A549 (cell line): ENCODE results near the gene LRRIQ4. TPM values are rescaled to one million over a fixed set of nuclear protein-coding genes. Genes with fewer than 3 reads are reported as not detected.
A peak's percentile ranks its signal among the peaks of the same experiment; 100 is the strongest.

Experiments used
- ATAC-seq, 2 experiments: fragments of 200-7000 bp in 1 of 2; fragments of >200 bp in 1 of 2; cut with Nextera tagmentation in 1 of 2; cut with Tn5 transposase in 1 of 2; 3 replicates each; pipeline versions ENCODE4 v1.8.0 to v1.9.1; 2018 to 2020; ENCODE audit warnings: mild to moderate bottlenecking in 1 of 2, moderate library complexity in 1 of 2
- CTCF ChIA-PET: fragments of 300-600 bp; sonication (Branson Sonifier 250); formaldehyde crosslinking; extraction: SDS; loops from one replicate; lab custom pipeline; 2021; ENCODE audit warnings: antibody characterized with exemption, inconsistent platforms; lab: Yijun Ruan, JAX
- POLR2A ChIA-PET: fragments of 350-600 bp; formaldehyde crosslinking; extraction: SDS; loops from one replicate; lab custom pipeline; 2021; ENCODE audit warnings: antibody characterized with exemption, inconsistent platforms; lab: Yijun Ruan, JAX
- DNase-seq, 2 experiments: peaks; one replicate each; pipeline versions ENCODE4 v3.0.0 to v3.0.0-alpha.2; 2011 to 2016; ENCODE audit warnings: low read depth in 1 of 2, low spot score in 1 of 2
- FAIRE-seq: peaks from 2 replicates; lab custom pipeline; 2011; peaks lifted over from hg19 to GRCh38; lab: Jason Lieb, UNC
- H3K27ac ChIP-seq, 2 experiments: fragments of >200 bp; sonication (Bioruptor Twin); formaldehyde crosslinking; 3 replicates each; pipeline ENCODE4 v1.5.1; 2016 to 2017
- H3K4me1 ChIP-seq: fragments of >200 bp; sonication (Bioruptor Twin); formaldehyde crosslinking; 3 replicates; pipeline ENCODE4 v1.6.1; 2016
- H3K4me2 ChIP-seq: fragments of >200 bp; sonication (Bioruptor Twin); formaldehyde crosslinking; 3 replicates; pipeline ENCODE4 v1.6.1; 2016
- H3K4me3 ChIP-seq: fragments of >200 bp; sonication (Bioruptor Twin); formaldehyde crosslinking; 3 replicates; pipeline ENCODE4 v1.5.1; 2016
- H3K9me3 ChIP-seq: fragments of >200 bp; sonication (Bioruptor Twin); formaldehyde crosslinking; 3 replicates; pipeline ENCODE4 v1.6.1; 2016
- BCL3 ChIP-seq: fragments of >200 bp; sonication (Bioruptor Twin); formaldehyde crosslinking; IDR thresholded peaks from 3 replicates; pipeline ENCODE4 v1.6.1; 2016
- BHLHE40 ChIP-seq: IDR thresholded peaks from 2 replicates; pipeline ENCODE4 v1.6.1; 2012; ENCODE audit warnings: low read depth, low read length, inconsistent platforms
- CBX8 ChIP-seq: fragments of 200-600 bp; sonication (generic); IDR thresholded peaks from 2 replicates; pipeline ENCODE4 v1.6.1; 2016
- CTCF ChIP-seq: fragments of >200 bp; sonication (Bioruptor Twin); formaldehyde crosslinking; IDR thresholded peaks from 3 replicates; pipeline ENCODE4 v1.5.1; 2016
- EHMT2 ChIP-seq: fragments of 200-600 bp; sonication (generic); IDR thresholded peaks from 2 replicates; pipeline ENCODE4 v1.6.1; 2016; ENCODE audit warnings: antibody characterized with exemption, low read depth, mild to moderate bottlenecking, moderate library complexity
- ESRRA ChIP-seq: fragments of 150-350 bp; IDR thresholded peaks from 2 replicates; pipeline ENCODE4 v1.6.1; 2014; ENCODE audit warnings: mild to moderate bottlenecking, low read length, borderline replicate concordance
- FOSB ChIP-seq: fragments of 250-450 bp; sonication (Bioruptor Pico); IDR thresholded peaks from 2 replicates; pipeline ENCODE4 v1.5.0; 2020; ENCODE audit warnings: mild to moderate bottlenecking, moderate library complexity
- HOXA7 ChIP-seq: fragments of 250-450 bp; sonication (Bioruptor Pico); IDR thresholded peaks from 2 replicates; pipeline ENCODE4 v1.5.0; 2020; ENCODE audit warnings: mild to moderate bottlenecking, moderate library complexity
- HOXB13 ChIP-seq: fragments of 250-450 bp; sonication (Bioruptor Pico); IDR thresholded peaks from 2 replicates; pipeline ENCODE4 v1.5.0; 2020; ENCODE audit warnings: low read depth, mild to moderate bottlenecking, moderate library complexity
- KDM1A ChIP-seq: fragments of 200-600 bp; sonication (generic); IDR thresholded peaks from 2 replicates; pipeline ENCODE4 v1.6.1; 2016; ENCODE audit warnings: low read depth, mild to moderate bottlenecking
- NFE2L2 ChIP-seq: fragments of 150-350 bp; conservative IDR thresholded peaks from 2 replicates; pipeline ENCODE4 v1.6.1; 2014; ENCODE audit warnings: low read length
- NR3C1 ChIP-seq: fragments of >200 bp; sonication (Bioruptor Twin); formaldehyde crosslinking; IDR thresholded peaks from 3 replicates; pipeline ENCODE4 v1.6.1; 2017
- PBX3 ChIP-seq: IDR thresholded peaks from 2 replicates; pipeline ENCODE4 v1.6.1; 2012
- POLR2A ChIP-seq: IDR thresholded peaks from 2 replicates; pipeline ENCODE4 v1.6.1; 2012; ENCODE audit warnings: mild to moderate bottlenecking, low read length
- RARB ChIP-seq: fragments of 250-450 bp; sonication (Bioruptor Pico); IDR thresholded peaks from 2 replicates; pipeline ENCODE4 v1.8.0; 2021; ENCODE audit warnings: mild to moderate bottlenecking, moderate library complexity
- RNF2 ChIP-seq: fragments of 200-600 bp; sonication (generic); IDR thresholded peaks from 2 replicates; pipeline ENCODE4 v1.6.1; 2016; ENCODE audit warnings: low read depth, mild to moderate bottlenecking, antibody characterized with exemption, moderate library complexity, borderline replicate concordance
- SREBF2 ChIP-seq: fragments of 450-650 bp; IDR thresholded peaks from 2 replicates; pipeline ENCODE4 v1.6.1; 2014; ENCODE audit warnings: mild to moderate bottlenecking, moderate library complexity
- TP53 ChIP-seq: fragments of 250-450 bp; sonication (Bioruptor Pico); IDR thresholded peaks from 2 replicates; pipeline ENCODE4 v1.5.0; 2021; ENCODE audit warnings: mild to moderate bottlenecking, moderate library complexity
- ZC3H11A ChIP-seq: fragments of 450-650 bp; IDR thresholded peaks from 2 replicates; pipeline ENCODE4 v1.6.1; 2014; ENCODE audit warnings: antibody characterized with exemption, mild to moderate bottlenecking
- ZNF302 ChIP-seq: fragments of 250-450 bp; sonication (Bioruptor Pico); IDR thresholded peaks from 2 replicates; pipeline ENCODE4 v1.9.0; 2021; ENCODE audit warnings: inconsistent platforms, mild to moderate bottlenecking, moderate library complexity
- WGBS: methylation state at CpG from one replicate; pipeline ENCODE4 v1.1.6; 2017; ENCODE audit errors: missing lambda C conversion rate; 5-methylcytosine and 5-hydroxymethylcytosine counted together
- polyA plus RNA-seq, 4 experiments: library from polyadenylated mRNA; depleted of rRNA in 3 of 4; stranded (reverse); fragments of >200 nt; fragmentation: RNase III in 1 of 4; extraction: RNeasy Plus Mini Kit Qiagen cat#74134 plus additional on column Dnase treatment in 1 of 4; gene quantifications; 2 replicates in 3 of 4; 3 replicates in 1 of 4; pipeline ENCODE4 v1.2.3, GENCODE V29; 2011 to 2017
- TF ChIP-seq, protein P1 (sequence below): fragments of 150-350 bp; IDR thresholded peaks from 2 replicates; pipeline ENCODE4 v1.6.1; 2014; ENCODE audit warnings: low read depth, mild to moderate bottlenecking, low read length

The LRRIQ4 gene
- polyA plus RNA-seq, 2 of the 4 experiments (the other 2 are of a cell fraction) = not detected

DNA sequence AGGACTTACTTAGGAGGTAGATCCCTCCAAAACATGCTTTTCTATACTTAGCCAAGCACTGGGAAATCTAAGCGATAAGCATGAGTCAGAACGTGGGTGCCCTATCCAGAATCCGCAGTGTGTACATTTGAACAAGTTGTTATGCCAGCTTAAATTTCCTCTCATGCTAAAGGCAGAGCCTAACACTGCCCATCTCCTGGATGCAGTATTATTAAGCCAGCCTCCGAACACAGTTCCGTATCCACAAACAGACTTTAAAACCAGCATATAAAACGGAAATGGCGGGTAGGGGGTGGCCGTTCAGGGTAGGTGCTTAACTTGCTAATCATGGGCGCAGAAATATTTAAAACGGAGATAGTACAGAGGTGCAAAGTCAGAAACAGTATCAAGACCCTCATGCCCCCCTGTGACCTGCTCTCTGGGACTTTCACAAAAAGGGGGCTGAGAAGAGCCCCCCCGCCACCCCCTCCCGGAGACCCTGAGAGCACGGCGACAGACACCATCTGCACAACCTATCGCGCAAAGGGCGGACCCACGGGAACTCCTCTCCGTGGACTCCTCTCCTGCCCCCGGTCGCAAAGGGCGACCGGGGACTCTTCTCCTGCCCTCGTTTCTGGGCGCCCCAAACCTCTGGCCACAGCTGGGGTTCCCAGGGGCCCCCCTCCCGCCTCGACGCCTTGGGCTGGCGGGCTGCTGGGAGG, 889 bp upstream of the LRRIQ4 start:
- ATAC-seq = no peak
- Histone ChIP-seq H3K4me3 (no peak overlapping the region), H3K4me1 (no peaks in the 10 kb centered on the region), H3K27ac (no peak overlapping the region), H3K9me3 (peaks cover 8% of the 10 kb centered on the region), H3K4me2 (no peak overlapping the region)
- no peak for DNase-seq
- no peak for TF ChIP-seq EHMT2
- TF ChIP-seq ZC3H11A = no peak
- TF ChIP-seq BHLHE40 = no peak
- TF ChIP-seq HOXB13 = no peak
- no peak for TF ChIP-seq FOSB (CRISPR knock-in tag)
- no peak for TF ChIP-seq SREBF2
- no peak for TF ChIP-seq KDM1A
- no peak for TF ChIP-seq TP53 (CRISPR knock-in tag)
- TF ChIP-seq CBX8 = no peak
- TF ChIP-seq ZNF302 (CRISPR knock-in tag) = no peak
- TF ChIP-seq, protein P1, sequence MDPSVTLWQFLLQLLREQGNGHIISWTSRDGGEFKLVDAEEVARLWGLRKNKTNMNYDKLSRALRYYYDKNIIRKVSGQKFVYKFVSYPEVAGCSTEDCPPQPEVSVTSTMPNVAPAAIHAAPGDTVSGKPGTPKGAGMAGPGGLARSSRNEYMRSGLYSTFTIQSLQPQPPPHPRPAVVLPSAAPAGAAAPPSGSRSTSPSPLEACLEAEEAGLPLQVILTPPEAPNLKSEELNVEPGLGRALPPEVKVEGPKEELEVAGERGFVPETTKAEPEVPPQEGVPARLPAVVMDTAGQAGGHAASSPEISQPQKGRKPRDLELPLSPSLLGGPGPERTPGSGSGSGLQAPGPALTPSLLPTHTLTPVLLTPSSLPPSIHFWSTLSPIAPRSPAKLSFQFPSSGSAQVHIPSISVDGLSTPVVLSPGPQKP = no peak
- no peak for TF ChIP-seq CTCF
- ChIA-PET POLR2A (no interaction called here), CTCF (no interaction called here)
- FAIRE-seq = no peak
- 73% methylated on average over 19 of the region's 29 CpGs for WGBS

DNA sequence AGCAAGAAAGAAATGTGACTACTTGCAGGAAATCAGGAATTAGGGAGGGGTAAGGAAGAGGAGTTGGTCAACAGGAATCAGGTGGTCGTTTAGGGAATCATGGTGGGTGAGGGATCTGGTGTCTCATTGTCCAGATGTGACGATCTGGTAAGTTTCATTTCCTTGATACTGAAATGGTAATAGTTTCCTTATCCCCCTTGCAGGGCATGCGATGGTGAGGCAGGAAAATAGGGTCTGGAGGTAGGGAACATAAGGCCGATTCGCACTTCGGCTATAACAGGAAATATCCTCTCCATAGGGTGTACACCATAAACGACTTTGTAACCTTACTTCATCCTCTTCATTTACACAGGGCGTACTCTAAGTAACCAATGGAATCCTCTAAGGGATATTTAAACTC, 608 bp downstream of the LRRIQ4 start:
- ChIA-PET CTCF (interaction anchor here (1.4 kb wide), 1 partner anchor 10 kb away, joined by 3 read pairs; no protein-coding TSS in a partner anchor), POLR2A (no interaction called here)
- no peak for TF ChIP-seq RNF2
- TF ChIP-seq ZNF302 (CRISPR knock-in tag) = no peak
- no peak for TF ChIP-seq POLR2A
- no peak for TF ChIP-seq ESRRA
- no peak for TF ChIP-seq HOXA7
- no peak for TF ChIP-seq NFE2L2
- TF ChIP-seq PBX3 = no peak
- TF ChIP-seq RARB = no peak
- no peak for TF ChIP-seq NR3C1
- no peak for TF ChIP-seq BCL3
- TF ChIP-seq, all 56 proteins: peak for 0
- WGBS = 73% methylated on average over 8 of the region's 8 CpGs
- Histone ChIP-seq H3K9me3 (peaks cover 8% of the 10 kb centered on the region), H3K4me3 (peak overlapping the region; percentile 28; the same call in 2 of the 3 replicates), H3K4me2 (peak overlapping the region; percentile 68), H3K4me1 (no peaks in the 10 kb centered on the region), H3K27ac (no peak overlapping the region)
- ATAC-seq (peak in 1 of 2 experiments; percentile 13; a peak in 2 of 6 replicates), FAIRE-seq (no peak), DNase-seq (no peak)
